Renal cortex interstitium (tissue), 11 donors: ENCODE data around the gene ZNF525. TPM values are rescaled to one million over a fixed set of nuclear protein-coding genes. Genes with fewer than 3 reads are reported as not detected.
"Not testable (repeated sequence)": the region's sequence is repeated elsewhere in the genome, so short reads cannot be mapped to it uniquely, and the experiment has no call there.

Experiments
- DNase-seq, 11 donors: peaks; one replicate each; pipeline ENCODE4 v3.0.0-alpha.2; 2013; ENCODE audit warnings: low read depth in 9 of 11, low spot score in 4 of 11; ENCODE audit errors: extremely low read depth in 1 of 11
- polyA plus RNA-seq, 3 donors: library from polyadenylated mRNA; unstranded; fragments of 120-200 nt; gene quantifications; one replicate each; pipeline ENCODE4 v1.2.1, GENCODE V29; 2013; ENCODE audit not compliant: insufficient read length in 3 of 3

The ZNF525 gene
- polyA plus RNA-seq, 3 donors, result 9.9 to 15.4 (median 12.9) TPM

GRCh38 chr19:53389571-53389970 lies 24.1 kb downstream of the ZNF525 start:
- DNase-seq, result no peak

DNA sequence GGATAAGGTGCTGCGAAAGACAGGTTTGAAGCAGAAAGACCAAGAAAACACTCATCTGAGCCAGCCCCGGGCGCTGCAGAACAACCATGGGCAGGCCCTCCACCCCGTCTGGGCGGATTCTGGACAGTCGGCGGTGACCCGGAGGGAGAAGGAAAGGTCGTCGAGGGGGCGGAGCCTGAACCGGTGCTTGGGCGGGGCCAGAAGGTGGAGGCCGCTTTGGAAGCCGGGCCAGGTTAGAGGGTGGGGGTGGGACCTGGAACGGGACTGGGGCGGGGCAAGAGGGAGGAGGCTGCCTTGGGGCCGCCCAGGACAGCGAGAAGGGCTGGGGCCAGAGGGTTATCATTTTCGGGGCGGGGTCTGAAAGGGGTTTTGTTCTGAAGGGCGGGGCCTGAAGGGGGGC lies 24.5 kb downstream of the ZNF525 start:
- no peak for DNase-seq

DNA sequence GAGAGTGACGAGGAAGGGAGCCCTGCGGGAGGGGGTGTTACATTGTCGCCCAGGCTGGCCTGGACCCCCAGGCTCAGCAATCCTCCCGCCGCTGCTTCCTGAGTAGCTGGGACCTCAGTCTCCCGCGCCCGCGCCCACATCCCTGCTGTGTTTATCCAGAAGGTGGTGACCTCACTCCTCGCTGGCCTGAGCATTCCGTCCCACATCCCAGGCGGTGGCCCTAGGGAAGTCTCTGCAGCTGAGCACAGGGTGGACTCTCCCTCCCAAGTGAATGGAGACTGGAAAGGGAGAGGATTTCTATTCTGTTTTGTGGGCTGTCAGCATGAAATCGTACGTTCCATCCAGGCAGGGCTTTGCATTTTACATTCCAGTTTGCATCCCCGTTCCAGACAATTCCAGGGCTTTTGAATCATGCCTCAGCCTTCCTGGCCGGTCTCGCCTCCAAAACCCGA lies 29.0 kb downstream of the ZNF525 start:
- DNase-seq, result peak in 7 of 11 donors; percentile 26 to 59 (median 41)

GRCh38 chr19:53394974-53395839 lies 29.7 kb downstream of the ZNF525 start, which contains the start of gene ZNF765:
TSS of gene ZNF765 (plus strand) at chr19:53395149. CDS start at chr19:53398016, 2,867 bp downstream.
- peak; percentile 78 to 90 (median 87) for DNase-seq

- DNase-seq, result not testable (repeated sequence)
Observed at GRCh38 chr19:53395840-53396524, 30.5 kb downstream of the ZNF525 start.

DNA sequence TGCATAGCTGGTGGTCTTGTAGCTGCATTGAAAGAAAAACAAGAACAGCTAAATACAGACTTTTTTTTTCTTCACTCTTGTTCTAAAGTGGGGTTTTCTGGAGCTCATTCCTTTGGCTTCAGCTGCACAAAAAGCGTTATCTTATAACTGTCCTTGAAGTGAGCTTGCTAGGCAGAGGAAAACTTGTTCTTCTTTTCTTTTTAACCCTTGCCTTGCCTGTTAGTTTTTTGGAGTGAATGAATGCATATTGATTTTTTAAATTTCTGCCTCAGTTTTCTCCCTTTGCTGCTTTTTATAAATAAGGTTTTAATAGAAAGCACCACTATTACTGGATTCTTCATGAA lies 31.0 kb downstream of the ZNF525 start:
- no peak for DNase-seq

DNA sequence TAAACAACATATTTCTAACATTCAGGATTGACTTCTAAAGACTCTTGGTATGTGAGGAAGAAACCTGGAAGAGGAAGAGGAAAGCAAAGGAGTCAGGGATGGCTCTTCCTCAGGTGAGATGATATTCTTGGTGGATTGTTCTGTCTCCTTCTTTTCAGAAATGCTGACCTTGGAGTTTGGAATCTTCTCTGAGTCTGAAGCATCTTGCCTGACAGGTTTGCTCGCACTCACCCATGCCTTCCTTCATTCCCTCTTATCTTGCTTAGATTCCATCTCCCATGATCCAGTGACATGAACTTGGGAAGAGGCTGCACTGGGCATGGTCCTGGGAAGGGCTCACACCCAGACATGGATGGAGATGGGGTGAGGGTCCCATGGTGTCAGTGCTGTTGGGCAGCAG lies 32.4 kb downstream of the ZNF525 start:
- DNase-seq, result not testable (repeated sequence)

DNA sequence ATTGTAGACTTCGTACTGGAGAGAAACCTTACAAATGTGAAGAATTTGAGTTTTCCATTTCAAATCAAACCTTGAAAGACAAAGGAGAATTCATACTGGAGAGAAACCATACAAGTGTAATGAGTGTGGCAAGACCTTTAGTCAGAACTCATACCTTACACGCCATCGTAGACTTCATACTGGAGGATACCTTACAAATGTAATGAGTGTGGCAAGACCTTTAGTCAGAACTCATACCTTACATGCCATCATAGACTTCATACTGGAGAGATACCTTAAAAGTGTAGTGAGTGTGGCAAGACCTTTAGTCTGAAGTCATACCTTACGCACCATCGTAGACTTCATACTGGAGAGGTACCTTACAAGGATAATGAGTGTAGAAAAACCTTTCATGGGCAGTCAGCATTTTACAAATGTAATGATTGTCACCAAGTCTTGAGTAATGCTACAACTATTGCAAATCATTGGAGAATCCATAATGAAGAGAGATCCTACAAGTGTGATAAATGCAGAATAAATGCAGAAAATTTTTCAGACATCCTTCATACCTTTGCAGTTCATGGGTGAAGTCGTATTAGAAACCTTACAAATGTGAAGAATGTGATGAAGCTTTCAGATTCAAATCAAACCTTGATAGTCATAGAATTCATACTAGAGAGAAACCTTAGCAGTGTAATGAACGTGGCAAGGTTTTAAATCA lies 44.1 kb downstream of the ZNF525 start:
- DNase-seq, result no peak

- DNase-seq, result peak in 4 of 11 donors; percentile 24 to 38 (median 32)
Observed at GRCh38 chr19:53420520-53421315, 55.2 kb downstream of the ZNF525 start.

DNA sequence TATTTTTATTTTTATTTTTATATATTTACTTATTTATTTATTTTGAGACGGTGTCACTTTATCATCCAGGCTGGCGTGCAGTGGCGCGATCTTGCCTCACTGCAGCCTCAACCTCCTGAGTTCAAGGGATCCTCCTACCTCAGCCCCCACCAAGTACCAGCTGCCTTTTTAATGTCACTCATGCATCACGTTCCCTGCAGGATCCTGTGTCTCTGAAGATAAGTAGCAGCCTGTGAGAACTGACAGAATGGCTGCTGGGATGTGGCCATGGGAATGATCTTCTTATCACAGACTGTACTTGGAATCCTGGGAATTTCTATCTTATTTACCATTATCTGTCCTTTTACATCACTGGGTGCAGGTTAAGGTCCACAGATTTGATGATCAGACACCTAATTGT lies 57.0 kb downstream of the ZNF525 start:
- DNase-seq, result no peak

DNA sequence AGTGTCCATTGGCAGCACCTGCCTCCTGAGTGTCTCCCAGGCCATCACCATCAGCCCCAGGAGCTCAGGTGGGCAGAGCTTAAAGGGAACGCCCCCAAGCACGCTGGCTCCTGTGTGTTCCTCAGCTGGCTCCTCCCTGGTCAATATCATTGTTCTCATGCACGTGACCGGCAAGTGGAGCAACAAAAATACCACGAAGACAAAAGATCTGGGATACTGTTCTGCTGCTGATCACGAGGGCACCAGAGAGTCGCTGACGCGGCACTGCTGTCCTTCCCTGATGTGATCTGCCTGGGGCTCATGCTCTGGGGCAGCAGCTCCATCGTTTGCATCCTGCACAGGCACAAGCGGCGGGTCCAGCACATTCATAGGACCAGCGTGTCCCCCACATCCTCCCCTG lies 57.6 kb downstream of the ZNF525 start:
- not testable (repeated sequence) for DNase-seq

GRCh38 chr19:53423680-53424079 lies 58.2 kb downstream of the ZNF525 start:
- peak in 3 of 11 donors; percentile 17 to 23 (median 21) for DNase-seq

DNA sequence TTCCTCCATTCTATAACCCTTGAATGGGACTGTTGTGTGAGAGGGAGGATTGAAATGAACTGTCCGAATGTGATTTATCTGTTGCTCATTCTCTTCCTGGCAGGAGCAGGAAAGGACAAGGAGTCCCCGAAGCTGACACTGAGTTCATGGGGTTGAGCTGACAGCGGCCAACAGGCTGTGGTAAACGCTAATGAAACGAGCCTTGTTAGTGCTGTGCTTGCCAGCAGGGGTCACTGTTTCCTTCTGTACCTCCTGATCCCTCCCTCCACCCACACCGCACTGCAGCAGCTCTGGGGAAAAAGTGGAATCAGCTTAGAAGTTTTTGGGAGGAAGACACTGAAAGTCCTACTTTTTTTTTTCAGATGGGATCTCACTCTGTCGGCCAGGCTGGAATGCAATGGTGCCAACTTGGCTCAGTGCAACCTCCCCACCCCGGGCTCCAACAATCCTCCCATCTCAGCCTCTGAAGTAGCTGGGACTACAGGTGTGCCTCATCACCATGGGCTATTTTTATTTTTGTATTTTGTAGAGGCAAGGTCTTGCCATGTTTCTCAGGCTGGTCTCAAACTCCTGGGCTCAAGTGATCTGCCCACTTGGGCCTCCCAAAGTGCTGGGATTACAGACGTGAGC lies 59.6 kb downstream of the ZNF525 start:
- DNase-seq, result peak; percentile 39 to 81 (median 72)

- peak; percentile 70 to 93 (median 86) for DNase-seq
Observed at GRCh38 chr19:53431399-53432087, 66.0 kb downstream of the ZNF525 start, which contains the start of gene ZNF761. TSS of gene ZNF761 (plus strand) at chr19:53431984. CDS start at chr19:53447269, 15,285 bp downstream.

GRCh38 chr19:53432088-53432661 lies 66.7 kb downstream of the ZNF525 start:
- DNase-seq, result peak in 2 of 11 donors; percentile 10 to 11
